HG03103 (cell line): Measurements from ENCODE around the gene GPR157.
"Not testable (repeated sequence)": the region's sequence is repeated elsewhere in the genome, so short reads cannot be mapped to it uniquely, and the experiment has no call there.

Experiments used
- ATAC-seq: cut with Tn5 transposase; IDR thresholded peaks from one replicate; pipeline ENCODE4 v1.9.1; 2021; ENCODE audit warnings: low read depth; ENCODE audit not compliant: unreplicated experiment

GPR157 gene

DNA sequence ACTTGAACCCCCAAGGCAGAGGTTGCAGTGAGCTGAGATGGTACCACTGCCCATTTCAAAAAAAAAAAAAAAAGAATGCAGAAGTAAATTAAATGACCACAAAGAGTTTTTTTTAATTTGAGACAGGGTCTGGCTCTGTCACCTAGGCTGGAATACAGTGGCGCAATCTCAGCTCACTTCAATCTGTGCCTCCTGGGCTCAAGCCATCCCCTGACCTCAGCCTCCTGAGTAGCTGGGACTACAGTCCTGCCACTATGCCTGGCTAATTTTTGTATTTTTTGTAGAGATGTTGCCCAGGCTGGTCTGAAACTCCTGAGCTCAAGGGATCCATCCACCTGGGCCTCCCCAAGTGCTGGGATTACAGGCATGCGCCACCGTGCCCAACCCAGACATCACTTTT is 20.2 kb upstream of the GPR157 start:
- no peak for ATAC-seq

DNA sequence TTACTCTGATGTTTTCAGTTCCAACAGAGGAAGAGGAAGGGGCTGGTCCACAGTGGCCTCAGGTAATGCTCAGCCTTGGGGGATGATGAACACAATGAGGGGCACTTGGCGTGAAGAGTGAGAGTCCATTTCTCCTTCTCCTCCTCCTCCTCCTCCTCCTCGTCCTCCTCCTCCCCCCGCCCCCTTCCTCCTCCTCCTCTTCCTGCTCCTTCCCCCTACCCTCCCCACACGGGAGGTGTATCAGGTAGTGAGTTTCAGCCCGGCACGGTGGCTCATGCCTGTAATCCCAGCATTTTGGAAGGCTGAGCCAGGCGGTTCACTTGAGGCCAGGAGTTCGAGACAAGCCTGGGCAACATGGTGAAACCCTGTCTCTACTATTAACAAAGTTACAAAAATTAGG is 17.3 kb upstream of the GPR157 start:
- ATAC-seq: no peak

DNA sequence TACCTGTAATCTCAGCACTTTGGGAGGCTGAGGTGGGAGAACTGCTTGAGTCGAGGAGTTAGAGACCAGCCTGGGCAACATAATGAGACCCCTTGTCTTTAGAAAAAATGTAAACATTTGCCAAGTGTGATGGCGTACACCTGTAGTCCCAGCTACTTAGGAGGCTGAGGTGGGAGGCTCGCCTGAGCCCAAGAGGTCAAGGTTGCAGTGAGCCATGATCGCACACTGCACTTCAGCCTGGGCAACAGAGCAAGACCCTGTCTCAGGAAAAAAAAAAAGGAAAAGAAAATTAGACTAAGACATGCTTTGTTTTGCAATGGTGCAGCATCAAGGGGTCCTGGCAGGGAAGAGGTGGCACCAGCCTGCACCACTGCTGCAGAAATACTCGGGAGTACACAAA is 16.8 kb upstream of the GPR157 start:
- no peak for ATAC-seq

DNA sequence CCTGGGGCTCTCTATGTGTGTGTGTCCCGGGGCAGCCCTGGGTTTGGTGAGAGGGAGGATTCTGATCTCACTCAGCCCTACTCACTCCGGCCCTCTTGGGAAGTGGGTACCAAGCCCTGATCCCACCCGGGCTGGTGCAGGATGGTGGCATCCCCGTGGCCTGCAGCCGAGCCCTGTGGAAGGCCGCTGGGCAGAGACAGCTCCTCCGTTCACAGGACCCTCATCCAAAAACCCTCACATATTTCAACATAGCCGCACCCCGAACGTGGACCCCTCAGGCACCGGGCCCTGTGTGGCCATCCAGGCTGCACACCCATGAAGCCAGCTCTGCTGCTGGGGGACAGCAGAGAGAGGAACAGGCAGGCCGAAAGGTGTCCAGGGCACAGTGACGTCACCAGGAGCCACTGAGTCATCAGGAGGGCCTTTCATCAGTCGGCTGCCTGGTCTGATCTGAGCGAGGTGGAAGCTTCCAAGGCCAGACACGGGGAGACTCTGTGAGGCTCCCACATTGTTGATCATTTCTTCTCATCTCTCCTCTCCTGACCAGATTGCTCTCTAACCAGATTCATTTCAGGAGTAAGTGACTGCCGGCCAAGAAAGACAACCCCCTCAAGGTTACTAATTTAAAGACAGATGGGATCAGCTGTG is 16.2 kb upstream of the GPR157 start:
- ATAC-seq: no peak

DNA sequence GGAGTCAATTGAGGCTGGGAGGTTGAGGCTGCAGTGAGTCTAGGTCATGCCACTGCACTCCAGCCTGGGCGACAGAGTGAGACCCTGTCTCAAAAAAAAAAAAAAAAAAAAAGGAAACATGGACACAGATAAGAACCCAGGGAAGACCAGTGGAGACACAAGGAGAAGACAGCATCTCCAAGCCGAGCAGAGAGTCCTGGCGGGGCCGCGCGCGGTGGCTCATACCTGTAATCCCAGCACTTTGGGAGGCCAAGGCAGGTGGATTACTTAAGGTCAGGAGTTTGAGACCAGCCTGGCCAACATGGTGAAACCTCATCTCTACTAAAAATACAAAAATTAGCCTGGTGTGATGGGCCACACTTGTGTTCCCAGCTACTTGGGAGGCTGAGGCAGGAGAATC is 15.6 kb upstream of the GPR157 start:
- ATAC-seq: not testable (repeated sequence)

DNA sequence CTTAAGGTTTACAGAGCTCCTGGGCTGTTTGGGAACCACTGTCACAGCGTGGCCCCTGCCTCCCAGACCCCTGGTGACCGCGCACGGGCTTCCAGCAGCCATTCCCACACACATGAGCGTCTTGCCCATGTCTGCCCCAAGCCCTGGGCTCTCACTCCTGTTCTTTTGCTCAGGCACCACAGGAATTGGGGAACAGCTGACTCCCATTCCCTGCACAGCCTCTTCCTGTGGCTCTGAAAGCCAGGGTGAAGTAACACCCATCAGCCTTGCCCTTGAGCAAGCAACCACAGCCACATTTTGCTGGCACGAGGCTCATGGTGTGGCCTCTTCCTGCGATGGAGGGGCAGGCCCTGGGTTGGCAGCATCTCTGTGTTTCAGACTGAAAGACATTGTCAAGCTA is 14.3 kb upstream of the GPR157 start:
- no peak for ATAC-seq

DNA sequence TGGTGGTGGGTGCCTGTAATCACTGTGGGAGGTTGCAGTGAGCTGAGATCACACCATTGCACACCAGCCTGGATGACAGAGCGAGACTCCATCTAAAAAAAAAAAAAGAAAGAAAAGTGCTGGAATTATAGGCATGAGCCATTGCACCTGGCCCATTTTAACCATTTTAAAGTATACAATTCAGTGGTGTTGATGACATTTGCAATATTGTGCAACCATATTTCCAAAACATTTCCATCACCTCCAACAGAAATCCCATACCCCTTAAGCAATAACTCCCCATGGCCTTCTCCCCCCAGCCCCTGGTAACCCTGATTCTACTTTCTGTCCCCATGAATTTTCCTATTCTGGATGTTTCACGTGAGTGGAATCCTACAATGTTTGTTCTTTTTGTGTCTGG is 11.0 kb upstream of the GPR157 start:
- no peak for ATAC-seq

DNA sequence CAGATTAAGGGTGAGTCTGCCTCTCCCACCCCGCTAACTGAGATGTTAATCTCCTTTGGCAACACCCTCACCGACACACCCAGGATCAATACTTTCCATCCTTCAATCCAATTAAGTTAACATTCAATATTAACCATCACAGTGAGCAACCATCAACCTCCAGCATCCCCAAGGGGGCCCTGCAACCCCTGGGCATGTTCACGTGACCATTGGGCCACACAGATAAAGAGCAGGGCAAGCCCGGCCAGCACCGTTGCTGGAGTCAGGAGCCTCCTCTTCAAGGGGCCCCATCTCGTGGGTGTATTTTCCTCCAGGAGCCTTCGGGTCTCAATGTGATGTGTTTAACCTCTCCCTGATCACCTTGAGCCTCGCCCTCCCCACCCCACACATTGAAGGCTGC is 8.0 kb upstream of the GPR157 start:
- no peak for ATAC-seq

DNA sequence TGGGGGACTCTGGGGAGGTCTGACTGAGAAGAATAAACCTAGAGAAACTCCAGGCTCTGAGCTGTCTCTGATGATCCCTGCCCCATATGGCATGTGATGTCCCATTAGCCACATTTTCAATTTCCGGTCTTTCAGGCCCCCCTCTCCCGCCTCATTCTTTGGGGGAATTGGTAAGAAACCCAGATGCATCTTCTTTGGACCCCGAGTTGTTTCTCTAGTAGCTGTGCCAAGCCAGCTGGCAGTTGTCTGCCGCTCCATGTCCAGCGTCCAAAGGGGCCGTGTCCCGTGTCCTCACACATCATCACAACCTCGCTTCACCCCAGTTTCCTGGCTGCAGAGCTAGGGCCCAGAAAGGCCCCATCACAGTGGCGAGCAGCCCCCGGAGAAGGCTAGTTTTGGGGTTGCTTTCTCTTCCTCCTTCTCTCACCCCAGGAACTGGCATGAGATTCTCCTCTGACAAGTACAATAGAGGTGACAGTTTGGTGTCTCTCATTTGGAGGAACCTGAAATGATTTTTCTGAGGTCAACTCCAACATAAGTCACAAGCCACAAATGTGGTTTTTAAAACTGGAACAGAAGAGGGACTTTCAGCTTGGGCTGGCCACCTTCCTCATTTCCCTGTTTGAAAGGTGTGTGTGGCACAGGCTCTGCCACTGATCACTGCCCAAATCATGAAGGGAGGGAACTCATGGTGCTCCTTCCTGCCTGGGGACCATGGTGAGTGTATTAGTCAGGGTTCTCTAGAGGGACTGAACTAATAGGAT is 6.4 kb upstream of the GPR157 start:
- ATAC-seq: no peak

DNA sequence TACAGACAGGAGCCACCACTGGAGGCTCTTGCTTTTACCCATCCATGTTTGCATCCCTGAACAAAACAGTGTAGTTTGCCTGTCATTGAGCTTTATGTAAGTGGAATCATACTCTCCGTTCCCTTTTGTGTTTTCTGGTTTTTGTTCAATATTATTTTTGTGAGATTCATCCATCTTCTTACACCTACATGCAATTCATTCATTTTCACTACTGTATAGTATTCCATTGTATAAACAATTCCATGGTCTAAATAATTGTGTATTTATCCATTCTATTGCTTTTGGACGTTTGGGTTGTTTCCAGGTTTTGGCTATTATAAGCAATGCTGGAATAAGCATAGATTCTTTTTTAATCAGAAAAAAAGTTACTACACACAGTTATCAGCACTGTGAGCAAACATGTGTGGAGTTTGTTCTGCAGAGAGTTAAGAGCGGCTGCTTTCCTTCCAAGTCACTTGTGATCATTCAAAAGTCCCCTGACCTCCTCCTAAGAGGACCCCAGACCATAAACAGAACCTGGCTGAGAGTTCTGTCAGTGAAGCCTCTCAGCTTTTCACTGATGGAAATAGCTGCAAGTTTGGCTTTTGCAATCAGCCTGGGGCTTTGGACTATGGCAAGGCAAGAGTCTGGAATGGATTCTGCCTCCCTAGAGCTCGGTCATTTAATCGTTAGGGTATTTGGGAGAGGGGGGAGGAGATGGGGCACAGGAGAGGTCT is 5.1 kb upstream of the GPR157 start:
- no peak for ATAC-seq

DNA sequence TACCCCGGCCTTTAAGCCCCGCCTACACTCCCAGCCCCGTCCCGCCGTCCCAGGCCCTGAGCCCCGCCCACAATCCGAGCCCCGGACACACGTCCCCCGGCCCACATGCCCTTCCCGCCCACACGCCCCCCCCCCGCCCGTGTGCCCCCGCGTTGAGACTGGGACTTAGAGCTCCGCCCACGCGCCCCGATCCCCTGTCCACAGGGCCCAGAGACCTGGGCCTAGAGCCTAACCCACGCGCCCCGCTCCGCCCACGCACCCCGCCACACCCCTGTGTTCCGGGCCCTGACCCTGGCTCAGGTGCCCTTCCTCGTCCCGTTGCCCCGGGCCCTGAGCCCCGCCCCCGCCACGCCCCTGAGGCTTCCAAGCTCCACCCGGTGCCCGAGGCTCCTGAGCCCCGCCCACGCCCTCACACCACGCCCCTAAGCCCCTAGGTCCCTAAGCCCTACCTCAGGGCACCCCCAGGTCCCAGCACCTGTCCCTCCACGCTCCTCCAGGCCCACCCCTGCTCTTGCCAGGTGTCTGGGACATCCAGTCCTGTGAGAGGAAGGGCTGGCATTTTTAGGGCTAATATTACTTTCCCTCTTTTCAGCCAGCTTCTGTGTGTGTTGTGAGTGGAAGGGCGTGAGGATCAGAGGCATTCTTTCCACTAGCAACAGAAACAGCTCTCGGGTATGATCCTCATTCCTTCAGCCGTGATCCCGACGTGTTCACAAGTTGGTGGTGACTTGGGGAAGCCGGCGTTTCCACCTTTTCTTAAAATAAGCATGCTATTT is 552 bp upstream of the GPR157 start:
- ATAC-seq: peak; percentile 74

DNA sequence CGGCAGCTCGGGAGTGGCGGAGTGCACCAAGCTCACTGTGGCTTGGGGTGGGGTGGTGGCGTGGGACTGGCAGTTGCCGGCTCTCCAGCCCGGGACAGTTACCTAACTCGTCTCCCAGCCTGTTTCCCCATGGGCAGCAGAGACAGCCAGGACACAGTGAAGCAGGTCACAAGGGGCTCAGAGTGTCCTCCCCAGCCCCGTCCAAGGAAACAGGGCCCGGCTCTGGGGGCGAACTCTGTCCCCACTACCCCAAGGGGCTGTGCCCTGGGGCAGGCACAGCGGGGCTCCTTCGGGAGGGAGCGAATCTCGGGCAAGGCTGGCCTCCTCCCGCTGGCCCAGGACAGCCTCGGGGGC is 759 bp downstream of the GPR157 start:
- ATAC-seq: no peak

DNA sequence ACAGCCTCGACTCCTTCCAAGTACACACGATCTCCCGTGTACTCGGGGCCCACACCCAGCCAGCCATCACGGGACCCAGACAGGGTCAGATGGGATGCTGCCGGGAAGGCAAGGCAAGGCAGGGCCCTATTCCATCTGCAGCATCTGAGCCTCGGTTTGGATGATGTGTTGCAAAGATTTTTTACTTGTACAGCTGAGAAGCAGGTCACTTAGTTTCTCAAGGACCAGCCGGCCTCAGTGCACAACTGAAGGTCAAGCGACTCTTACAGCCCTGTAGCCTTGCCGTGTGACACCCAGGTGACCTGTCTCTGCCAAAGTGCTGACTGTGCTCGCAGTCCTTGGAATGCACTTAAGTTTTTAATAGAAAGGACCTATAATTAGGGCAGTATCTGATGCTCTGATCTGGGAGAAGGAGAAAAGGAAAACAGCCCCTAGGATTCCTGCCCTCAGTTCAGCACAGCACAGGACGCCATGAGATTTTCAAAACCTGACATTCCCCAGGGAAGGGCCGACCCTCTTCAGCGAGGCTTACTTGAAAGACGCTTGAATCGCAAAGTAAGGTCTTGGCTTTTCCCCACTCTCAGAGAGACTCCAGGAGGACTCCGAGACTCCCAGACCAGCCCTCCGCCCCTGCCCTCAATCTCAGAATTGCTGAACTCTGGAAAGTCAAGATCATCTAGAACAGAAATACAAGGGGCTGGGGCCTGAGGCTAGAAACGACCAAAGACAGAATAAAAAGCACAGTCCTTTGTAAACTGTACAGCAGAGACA is 1.3 kb downstream of the GPR157 start:
- ATAC-seq: no peak

DNA sequence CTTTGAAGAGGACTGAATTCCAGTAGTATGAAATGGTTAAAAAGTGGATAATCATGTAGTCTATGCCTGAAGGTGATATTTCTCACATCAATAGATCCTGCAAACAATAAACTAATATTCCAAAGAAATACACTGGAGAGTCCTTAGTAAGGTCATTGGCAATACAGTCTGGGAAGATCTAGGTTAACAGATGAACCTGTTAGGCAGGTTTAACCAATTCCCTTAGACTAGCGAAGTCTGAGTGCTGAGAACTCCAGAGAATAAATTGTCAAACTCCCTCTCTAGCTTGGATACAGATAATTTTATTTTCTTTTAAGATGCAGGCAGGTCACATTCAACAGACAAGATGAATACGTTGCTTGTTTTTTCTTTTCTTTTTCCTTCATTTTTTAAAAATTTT is 2.4 kb downstream of the GPR157 start:
- no peak for ATAC-seq

DNA sequence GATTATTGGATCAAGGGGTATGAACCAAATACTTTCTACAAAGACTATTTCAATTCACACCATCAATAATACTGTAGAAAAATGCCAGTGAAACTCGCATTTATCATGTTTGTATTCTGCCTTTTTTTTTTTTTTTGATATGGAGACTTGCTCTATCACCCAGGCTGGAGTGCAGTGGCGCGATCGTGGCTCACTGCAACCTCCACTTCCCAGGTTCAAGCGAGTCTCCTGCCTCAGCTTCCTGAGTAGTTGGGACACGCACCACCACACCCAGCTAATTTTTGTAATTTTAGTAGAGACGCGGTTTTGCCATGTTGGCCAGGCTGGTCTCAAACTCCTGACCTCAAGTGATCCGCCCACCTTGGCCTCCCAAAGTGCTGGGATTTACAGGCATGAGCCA is 3.1 kb downstream of the GPR157 start:
- ATAC-seq: not testable (repeated sequence)

DNA sequence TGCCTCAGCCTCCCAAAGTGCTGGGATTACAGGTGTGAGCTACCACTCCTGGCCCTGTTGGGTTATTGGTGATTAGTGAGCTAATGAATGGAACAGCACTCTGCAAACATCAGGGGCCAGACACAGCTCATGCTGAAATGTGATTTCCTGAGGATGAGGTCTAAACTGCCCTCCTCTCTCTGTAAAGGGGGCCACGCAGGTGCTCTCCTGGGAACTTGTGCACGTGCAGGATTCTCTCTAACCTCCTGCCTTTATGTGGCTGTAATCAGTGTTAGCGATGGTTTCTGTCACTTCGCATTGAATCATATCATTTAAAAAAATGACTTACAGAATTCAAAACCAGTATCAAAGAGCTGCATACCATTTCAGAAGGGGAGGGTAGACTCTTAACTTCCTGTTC is 3.6 kb downstream of the GPR157 start:
- ATAC-seq: no peak

DNA sequence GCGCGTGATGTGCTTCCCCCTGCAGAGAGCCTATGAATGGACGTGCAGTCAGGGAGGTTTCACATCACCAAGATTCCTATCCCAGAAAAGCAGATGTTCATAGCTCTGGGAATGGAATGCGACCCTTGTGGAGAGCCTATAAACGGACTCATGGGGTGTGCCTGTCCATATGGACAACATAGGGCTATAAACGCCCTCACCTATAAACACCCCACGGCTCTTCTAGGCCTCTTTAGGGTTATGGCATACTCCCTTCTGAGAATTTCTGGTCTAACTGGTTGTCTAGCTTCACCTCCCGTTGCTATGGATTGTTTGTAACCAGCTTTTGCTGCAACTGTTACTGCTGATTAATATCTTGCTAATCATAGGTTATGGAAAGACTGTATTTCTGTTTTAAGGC is 4.5 kb downstream of the GPR157 start:
- not testable (repeated sequence) for ATAC-seq

DNA sequence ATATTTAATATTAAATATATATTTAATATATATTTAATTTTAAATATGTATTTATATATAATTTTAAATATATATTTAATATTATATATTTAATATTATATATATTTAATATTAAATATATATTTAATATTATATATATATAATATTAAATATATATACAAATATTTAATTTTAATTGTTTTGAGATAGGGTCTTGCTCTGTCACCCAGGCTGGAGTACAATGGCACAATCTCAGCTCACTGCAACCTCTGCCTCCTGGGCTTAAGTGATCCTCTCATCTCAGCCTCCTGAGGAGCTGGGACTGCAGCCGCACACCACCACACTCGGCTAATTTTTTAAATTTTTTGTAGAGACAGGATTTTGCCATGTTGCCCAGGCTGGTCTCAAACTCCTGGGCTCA is 5.2 kb downstream of the GPR157 start:
- ATAC-seq: not testable (repeated sequence)

DNA sequence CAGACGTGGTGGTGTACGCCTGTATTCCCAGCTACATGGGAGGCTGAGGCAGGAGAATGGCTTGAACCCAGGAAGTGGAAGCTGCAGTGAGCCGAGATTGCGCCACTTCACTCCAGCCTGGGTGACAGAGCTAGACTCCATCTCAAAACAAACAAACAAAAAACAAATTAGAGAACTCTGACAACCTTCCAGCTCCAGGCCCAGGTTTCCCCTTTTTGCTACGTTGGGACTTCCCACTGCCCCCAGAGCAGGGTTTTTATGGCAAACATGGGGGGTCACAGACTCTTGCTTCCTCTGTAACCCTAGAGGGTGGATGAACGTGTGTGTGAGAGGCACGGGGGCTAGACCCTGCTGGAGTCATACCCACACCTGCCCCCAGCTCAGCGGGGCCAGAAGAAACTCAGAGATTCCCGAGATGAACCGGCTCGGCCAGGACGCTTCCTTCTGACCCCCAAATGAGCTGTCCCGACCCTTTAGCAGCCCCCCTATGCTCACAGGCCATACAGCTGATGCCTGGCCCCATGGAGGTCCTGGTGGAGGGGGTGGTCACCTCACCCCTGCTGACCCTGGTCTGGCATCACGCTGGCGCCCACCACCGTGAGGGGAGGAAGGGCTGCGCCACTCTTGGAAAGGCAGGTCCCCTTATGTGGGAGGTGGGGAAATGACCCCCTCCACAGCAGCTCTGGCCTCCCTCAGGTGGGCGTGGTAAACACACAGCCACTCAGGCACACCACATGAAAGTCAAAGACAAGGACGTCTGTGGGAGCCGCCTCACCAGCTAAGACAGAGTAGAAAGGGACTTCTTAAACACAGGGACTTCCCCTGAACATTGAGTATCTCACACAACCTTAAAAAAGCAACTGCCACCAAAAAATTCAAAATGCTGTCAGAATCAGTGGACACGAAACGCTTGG is 7.1 kb downstream of the GPR157 start:
- no peak for ATAC-seq
